HL-60 (cell line): ENCODE data around the gene WDPCP.

Source experiments
- CTCF ChIP-seq: IDR thresholded peaks from one replicate; pipeline ENCODE4 v1.5.1; 2011; ENCODE audit warnings: low read length, control low read depth, inconsistent platforms; ENCODE audit not compliant: insufficient read depth
- GABPA ChIP-seq: IDR thresholded peaks from 2 replicates; pipeline ENCODE4 v1.6.1; 2012; ENCODE audit warnings: low read depth
- POLR2AphosphoS5 ChIP-seq: IDR thresholded peaks from 2 replicates; pipeline ENCODE4 v1.6.1; 2012; ENCODE audit warnings: low read depth
- REST ChIP-seq: IDR thresholded peaks from 2 replicates; pipeline ENCODE4 v1.6.1; 2012; ENCODE audit warnings: low read depth; ENCODE audit not compliant: insufficient replicate concordance
- SPI1 ChIP-seq: IDR thresholded peaks from 2 replicates; pipeline ENCODE4 v1.6.1; 2012; ENCODE audit warnings: low read depth, mild to moderate bottlenecking, borderline replicate concordance

- TF ChIP-seq CTCF = no peak
- no peak for TF ChIP-seq SPI1
- no peak for TF ChIP-seq REST
- no peak for TF ChIP-seq POLR2AphosphoS5
- TF ChIP-seq GABPA = no peak
These were observed 150.1 kb downstream of the WDPCP start for GRCh38 chr2:63438181-63438580.
